Left kidney (tissue), 8 donors: ENCODE data around the gene FASTK. TPM values are rescaled to one million over a fixed set of nuclear protein-coding genes. Genes with fewer than 3 reads are reported as not detected.

Source experiments
- DNase-seq: peaks from one replicate; pipeline ENCODE4 v3.0.0-alpha.2; 2013
- long read RNA-seq, 8 donors: transcript quantifications; one replicate each; lab custom pipeline, GENCODE V29; 2026
- polyA plus RNA-seq: library from polyadenylated mRNA; unstranded; fragments of 120-200 nt; gene quantifications from one replicate; pipeline ENCODE4 v1.2.1, GENCODE V29; 2013; ENCODE audit not compliant: insufficient read length

The FASTK gene
- polyA plus RNA-seq, result 47.8 TPM
- long read RNA-seq, donor 1, transcript FASTK-201 (10 exons, 1,827 nt), result major isoform, 13 of 78 reads
- long read RNA-seq, donor 1, partial matches to known transcripts, result 58 of 78 reads
- long read RNA-seq, donor 1, other reads (novel, unspliced or antisense), result 0 of 78 reads
- long read RNA-seq, donor 2, transcript FASTK-201 (10 exons, 1,827 nt), result major isoform, 12 of 61 reads
- long read RNA-seq, donor 2, partial matches to known transcripts, result 48 of 61 reads
- long read RNA-seq, donor 2, other reads (novel, unspliced or antisense), result 0 of 61 reads
- long read RNA-seq, donor 3, transcript FASTK-201 (10 exons, 1,827 nt), result major isoform, 5 of 81 reads
- long read RNA-seq, donor 3, partial matches to known transcripts, result 73 of 81 reads
- long read RNA-seq, donor 3, other reads (novel, unspliced or antisense), result 0 of 81 reads
- long read RNA-seq, donor 4, partial matches to known transcripts, result 10 of 11 reads
- long read RNA-seq, donor 4, other reads (novel, unspliced or antisense), result 0 of 11 reads
- long read RNA-seq, donor 5, transcript FASTK-201 (10 exons, 1,827 nt), result major isoform, 16 of 126 reads
- long read RNA-seq, donor 5, partial matches to known transcripts, result 102 of 126 reads
- long read RNA-seq, donor 5, other reads (novel, unspliced or antisense), result 0 of 126 reads
- long read RNA-seq, donor 6, partial matches to known transcripts, result 59 of 66 reads
- long read RNA-seq, donor 6, other reads (novel, unspliced or antisense), result 0 of 66 reads
- long read RNA-seq, donor 7, transcript FASTK-201 (10 exons, 1,827 nt), result major isoform, 12 of 105 reads
- long read RNA-seq, donor 7, partial matches to known transcripts, result 87 of 105 reads
- long read RNA-seq, donor 7, other reads (novel, unspliced or antisense), result 0 of 105 reads
- long read RNA-seq, donor 8, transcript FASTK-201 (10 exons, 1,827 nt), result major isoform, 6 of 16 reads
- long read RNA-seq, donor 8, partial matches to known transcripts, result 5 of 16 reads
- long read RNA-seq, donor 8, other reads (novel, unspliced or antisense), result 0 of 16 reads

- peak; percentile 90 for DNase-seq
Measured at GRCh38 chr7:151080522-151081169, at the start of gene FASTK. TSS of gene FASTK (minus strand) at chr7:151080809. CDS start at chr7:151080766, 43 bp downstream.

- DNase-seq, result no peak
Measured at GRCh38 chr7:151129960-151130591, 49.5 kb upstream of the FASTK start.

GRCh38 chr7:151129117-151129959, 48.7 kb upstream of the FASTK start:
- no peak for DNase-seq

DNA sequence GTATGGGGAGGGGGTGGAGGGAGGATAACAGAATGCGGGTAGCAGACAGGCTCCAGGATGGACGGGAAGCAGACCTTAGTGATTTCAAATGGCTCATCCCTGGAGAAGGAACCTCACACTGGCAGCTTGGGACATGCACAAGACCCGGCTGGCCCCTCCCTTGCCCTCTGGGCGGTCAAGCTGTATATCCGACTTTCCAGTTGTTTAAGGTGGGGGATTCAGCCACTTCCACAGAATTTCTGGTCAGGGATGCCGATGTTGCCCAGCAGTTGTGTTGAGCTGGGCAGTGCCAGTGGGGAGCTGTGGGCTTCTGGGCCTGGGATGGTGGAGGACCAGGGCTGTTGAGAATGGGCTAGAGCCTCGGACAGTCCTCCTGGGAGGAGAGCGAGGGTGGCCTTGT, 48.1 kb upstream of the FASTK start:
- no peak for DNase-seq

- no peak for DNase-seq
Measured at GRCh38 chr7:151128144-151128543, 47.5 kb upstream of the FASTK start.

DNA sequence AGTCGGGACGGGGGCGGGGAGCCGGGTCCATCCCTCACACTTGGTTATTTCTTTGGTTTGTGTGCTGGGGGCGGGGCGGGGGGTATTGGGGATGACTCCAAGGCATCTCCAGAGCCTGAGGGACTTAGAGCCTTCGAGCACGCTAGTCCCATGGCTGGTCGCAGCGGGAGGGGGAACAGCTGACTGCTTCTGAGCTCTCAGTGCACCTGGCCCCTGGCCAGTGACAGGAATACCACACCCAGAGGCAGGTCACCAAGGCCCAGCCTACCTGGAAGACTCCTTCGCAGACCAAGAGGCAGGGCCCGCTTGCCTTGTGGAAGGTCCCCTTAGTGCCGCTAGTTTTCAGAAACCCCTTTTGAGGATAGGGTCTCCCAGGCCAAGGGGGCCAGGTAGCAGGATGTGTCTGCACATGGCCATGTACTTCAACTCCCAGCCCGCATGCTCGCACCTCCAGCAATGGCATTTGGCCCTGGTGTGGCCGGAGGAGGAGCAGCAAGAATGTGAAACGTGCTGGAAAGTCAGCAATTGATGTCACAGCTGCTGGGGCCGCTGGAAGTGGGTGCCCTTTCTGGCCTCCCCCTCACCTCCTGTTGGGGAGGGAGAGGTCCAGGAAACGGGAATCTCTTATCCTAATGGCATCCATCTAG, 46.0 kb upstream of the FASTK start:
- no peak for DNase-seq

- no peak for DNase-seq
Measured at GRCh38 chr7:151125846-151126481, 45.4 kb upstream of the FASTK start.

DNA sequence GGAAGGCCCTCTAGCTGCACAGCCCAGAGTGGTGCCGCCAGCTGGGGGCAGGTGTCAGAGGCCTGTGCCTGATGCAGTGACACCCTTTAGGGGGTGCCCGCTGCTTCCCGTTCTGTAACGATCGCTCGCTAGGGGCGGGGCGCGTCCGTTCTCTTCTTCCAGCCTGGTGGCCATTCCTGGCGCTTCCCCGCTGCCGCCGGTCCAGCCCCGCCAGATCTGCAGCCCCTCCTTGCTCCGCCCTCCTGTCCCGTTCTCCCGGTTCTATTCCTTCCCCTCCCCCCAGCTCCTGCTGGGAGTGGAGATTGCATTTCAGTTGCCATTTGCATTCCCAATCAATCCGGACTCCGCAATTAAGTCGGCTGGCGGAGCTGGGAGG, 44.8 kb upstream of the FASTK start:
- peak; percentile 53 for DNase-seq

DNA sequence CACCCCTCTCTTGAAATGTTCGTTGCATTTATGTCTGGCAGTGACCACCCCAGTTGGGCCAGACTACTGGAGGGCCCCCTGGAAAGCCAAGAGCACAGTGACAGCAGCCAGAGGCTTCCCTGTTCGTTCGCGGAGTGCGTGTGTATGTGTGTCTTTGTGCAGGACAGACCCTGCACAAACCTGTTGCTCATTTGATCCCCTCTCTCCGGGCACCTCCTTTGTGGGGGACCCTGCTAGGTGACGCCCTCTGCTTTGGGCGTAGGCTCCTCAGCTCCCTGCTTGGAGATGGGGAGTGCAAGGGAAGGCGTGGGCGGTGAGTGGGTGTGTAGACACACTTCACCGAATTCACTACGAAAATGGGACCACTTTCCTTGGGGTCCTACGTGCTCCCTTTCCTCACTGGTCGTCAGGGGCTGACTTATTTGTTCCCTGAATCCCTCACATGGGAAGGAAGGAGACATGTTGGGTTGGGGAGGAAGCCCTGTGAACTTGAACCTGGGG, 44.3 kb upstream of the FASTK start:
- DNase-seq, result no peak

- DNase-seq, result no peak
Measured at GRCh38 chr7:151124481-151124880, 43.9 kb upstream of the FASTK start.

DNA sequence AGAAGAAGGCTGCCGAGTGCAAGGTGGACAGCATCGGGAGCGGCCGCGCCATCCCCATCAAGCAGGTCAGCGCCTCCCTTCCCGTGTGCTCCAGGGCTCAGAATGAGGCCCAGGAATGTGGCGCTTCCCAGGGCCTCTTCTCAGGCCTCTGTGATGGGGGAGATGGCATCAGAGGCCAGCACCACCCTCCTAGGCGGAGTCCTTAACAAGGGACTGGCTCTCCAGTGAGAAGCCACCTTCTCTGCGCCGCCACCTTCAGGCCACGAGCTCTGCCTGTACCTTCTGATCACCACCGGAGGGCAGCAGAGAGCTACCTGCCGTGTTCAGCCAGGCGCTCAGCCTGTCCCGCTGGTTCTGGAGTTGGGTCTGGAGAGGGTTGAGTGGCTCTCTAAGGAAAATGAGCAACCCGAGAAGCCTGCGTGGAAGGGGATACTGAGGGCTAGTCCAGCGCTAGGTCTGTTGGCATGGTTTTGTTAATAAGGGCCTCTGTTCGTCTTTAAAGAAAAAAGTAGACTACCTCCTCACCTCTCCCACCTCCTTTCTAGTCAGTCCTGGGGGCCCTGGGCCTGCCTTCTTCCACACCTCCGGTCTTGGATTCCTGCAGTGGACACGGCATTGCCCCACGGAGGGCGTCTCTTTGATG, 43.3 kb upstream of the FASTK start:
- DNase-seq, result peak; percentile 86

DNA sequence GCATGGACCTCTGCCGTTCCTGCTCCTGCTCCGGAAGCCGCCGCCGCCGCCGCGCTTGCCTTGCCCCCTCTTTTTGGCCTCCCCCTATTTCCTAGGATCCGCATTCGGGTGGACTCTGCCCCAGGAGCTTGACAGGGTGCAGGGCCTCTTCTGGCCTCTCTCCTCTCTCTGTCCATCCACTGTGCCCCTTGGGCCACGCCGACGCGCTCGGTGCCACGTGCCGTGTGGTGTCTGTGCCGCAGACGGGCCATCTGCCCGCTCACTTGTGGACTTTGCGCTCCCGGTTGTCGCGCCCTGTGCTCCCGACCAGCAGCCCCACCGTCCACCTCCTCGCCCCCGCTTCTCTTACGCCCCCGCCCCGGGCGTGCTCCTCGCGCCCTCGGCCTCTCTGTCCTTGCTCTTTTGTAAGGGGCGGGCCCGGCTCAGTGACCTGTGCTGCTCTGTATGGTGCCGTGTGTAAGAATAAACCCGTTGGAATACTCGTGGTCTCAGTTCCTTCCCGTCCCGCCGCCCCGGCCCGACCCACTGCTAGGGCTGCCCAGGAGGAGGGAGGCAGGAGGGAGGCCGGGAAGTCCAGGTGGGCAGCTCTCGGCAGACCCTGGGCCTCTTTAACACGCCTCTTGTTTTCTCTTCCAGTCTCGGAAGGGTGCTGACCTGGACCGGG, 42.7 kb upstream of the FASTK start:
- no peak for DNase-seq

GRCh38 chr7:151122796-151123157, 42.2 kb upstream of the FASTK start:
- DNase-seq, result no peak

DNA sequence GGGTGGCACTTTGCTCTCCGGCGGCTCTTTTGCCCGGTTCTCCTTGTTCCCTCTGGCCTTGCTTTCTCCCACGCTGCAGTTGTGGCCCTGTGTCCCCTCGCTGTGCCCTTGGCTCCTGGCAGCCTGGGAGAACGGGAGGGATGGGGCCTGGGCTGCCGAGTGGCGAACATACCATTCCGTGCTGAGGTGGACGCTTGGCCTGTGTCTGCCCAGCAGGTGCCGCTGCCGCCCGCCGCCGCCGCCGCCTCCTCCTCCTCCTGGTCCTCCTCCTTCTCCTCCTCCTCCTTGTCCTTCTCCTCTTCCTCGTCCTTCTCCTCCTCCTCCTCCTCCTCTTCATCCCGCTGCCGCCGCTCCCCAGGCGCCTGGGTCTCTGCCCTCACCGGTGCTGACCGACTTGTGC, 41.7 kb upstream of the FASTK start:
- DNase-seq, result no peak

DNA sequence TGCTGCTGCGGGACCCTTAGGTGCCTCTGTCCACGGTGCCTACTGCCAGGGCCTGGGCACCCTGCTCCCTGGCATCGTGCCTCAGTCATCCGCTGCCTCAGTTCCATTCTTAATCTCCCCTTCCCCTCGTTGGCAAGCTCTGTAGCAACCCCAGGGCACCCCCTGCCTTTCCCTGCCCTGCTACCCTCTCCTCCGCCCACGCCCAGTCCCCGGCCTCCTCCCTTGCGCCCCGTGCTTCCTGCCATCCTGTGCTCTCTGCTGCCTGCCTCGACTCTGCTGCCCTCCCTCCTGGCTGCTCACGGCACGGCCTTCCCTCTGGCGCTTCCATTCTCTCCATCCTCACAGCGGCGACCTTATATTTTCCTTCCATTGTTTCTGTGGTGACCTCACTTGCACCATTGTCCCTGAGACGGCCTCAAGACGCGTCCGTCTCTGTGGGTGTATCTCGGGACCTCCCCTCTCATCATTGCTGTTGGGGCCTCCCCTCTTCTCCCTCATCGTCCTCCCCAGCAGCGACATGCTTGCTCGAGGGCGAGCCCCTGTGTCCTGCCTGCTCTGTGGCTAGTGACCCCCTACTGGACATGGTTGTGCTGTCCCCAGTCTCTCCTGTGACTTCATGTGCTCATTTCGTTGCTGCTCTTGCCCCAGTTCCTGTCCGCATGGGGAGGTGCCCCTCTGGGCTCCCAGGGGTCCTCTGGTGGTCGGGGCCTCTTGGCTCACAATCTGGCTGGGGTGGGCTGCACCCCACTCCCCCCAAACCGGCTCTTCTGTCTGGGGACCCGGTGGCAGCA, 41.0 kb upstream of the FASTK start:
- no peak for DNase-seq

DNA sequence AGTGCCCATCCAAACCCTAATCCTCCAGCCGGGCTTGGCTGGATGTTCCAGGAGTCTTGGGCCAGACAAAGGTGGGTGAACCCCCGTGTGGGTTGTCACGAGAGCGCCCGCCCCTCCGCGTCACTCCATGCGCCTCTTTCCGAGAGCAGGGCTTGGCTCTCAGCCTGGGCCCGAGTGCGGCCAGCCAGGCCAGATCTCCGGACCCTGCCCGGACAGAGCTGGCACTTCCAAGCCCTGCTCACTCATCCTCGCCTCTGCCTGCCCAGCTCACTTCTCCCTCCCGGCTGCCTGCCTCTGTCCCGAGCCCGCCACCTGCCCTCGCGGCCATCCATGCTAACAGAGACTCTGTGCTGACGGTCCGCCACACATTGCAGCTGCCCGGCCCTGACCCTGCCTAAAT, 40.3 kb upstream of the FASTK start:
- no peak for DNase-seq

GRCh38 chr7:151119902-151120301, 39.3 kb upstream of the FASTK start:
- DNase-seq, result no peak

- DNase-seq, result no peak
Measured at GRCh38 chr7:151119055-151119415, 38.4 kb upstream of the FASTK start.
